Panc1 (cell line): ENCODE measurements around the gene ECI1. TPM values are rescaled to one million over a fixed set of nuclear protein-coding genes. Genes with fewer than 3 reads are reported as not detected.

Experiments used
- ATAC-seq: fragments of 200-7000 bp; cut with Tn5 transposase; 2 replicates; pipeline ENCODE4 v1.9.1; 2020; ENCODE audit warnings: mild to moderate bottlenecking, moderate library complexity
- BruUV-seq: library from RNA; stranded (reverse); fragments of 400-500 nt; replicated peaks from 2 replicates; lab custom pipeline; 2021; lab: Mats Ljungman, UMichigan
- CTCF ChIA-PET: fragments of 300-600 bp; sonication (Branson Sonifier 250); formaldehyde crosslinking; loops from one replicate; lab custom pipeline; 2022; ENCODE audit warnings: antibody characterized with exemption; lab: Charles Lee
- POLR2A ChIA-PET: fragments of 300-600 bp; sonication (Branson Sonifier 250); formaldehyde crosslinking; loops from one replicate; lab custom pipeline; 2022; ENCODE audit warnings: antibody characterized with exemption; lab: Charles Lee
- DNase-seq: peaks from one replicate; pipeline ENCODE4 v3.0.0-alpha.2; 2010; ENCODE audit warnings: low read depth, low spot score
- H3K27ac ChIP-seq: 2 replicates; pipeline ENCODE4 v1.5.1; 2011; ENCODE audit warnings: mild to moderate bottlenecking, low read length, inconsistent platforms
- H3K27me3 ChIP-seq: fragments of 200-500 bp; sonication (Bioruptor generic); 2 replicates; pipeline ENCODE4 v1.6.0; 2014; ENCODE audit warnings: low read length, inconsistent platforms; ENCODE audit not compliant: control insufficient read depth, insufficient read depth
- H3K36me3 ChIP-seq: fragments of 200-500 bp; sonication (Bioruptor generic); 2 replicates; pipeline ENCODE4 v1.5.1; 2014; ENCODE audit warnings: inconsistent platforms, mild to moderate bottlenecking, low read length, moderate library complexity; ENCODE audit not compliant: control insufficient read depth, insufficient read depth
- H3K4me1 ChIP-seq: 2 replicates; pipeline ENCODE4 v1.5.1; 2011; ENCODE audit warnings: inconsistent platforms, mild to moderate bottlenecking, low read length, moderate library complexity; ENCODE audit not compliant: control insufficient read depth, insufficient read depth
- H3K4me3 ChIP-seq, 2 experiments: 2 replicates each; pipeline ENCODE4 v1.5.1; 2011 to 2012; ENCODE audit warnings: low read depth in 2 of 2, low read length in 2 of 2, mild to moderate bottlenecking in 2 of 2, inconsistent platforms in 1 of 2, moderate library complexity in 1 of 2
- H3K9me3 ChIP-seq: fragments of 200-500 bp; sonication (Bioruptor generic); 2 replicates; pipeline ENCODE4 v1.5.1; 2014; ENCODE audit warnings: low read depth, mild to moderate bottlenecking, inconsistent platforms, low read length, moderate library complexity; ENCODE audit not compliant: control insufficient read depth, insufficient read depth
- POLR2AphosphoS5 ChIP-seq: IDR thresholded peaks from 2 replicates; pipeline ENCODE4 v1.6.1; 2012; ENCODE audit warnings: mild to moderate bottlenecking, low read depth, low read length, moderate library complexity
- SIN3A ChIP-seq: IDR thresholded peaks from 2 replicates; pipeline ENCODE4 v1.6.1; 2012; ENCODE audit warnings: low read depth, mild to moderate bottlenecking, low read length, moderate library complexity, borderline replicate concordance; ENCODE audit not compliant: insufficient read depth
- TCF7L2 ChIP-seq: IDR thresholded peaks from 2 replicates; pipeline ENCODE4 v1.6.1; 2011; ENCODE audit warnings: mild to moderate bottlenecking, low read depth, low read length, inconsistent platforms
- in situ Hi-C: cut with HindIII; loops from 2 replicates; pipeline ENCODE4 v1.10.0; 2016; ENCODE audit warnings: low sequenced_read_pairs, low pct_unique_long_range_greater_than_20kb
- intact Hi-C: fragments of 100-400 bp; cut with micrococcal nuclease; formaldehyde crosslinking; loops from one replicate; pipeline ENCODE4 v1.10.0; 2022; ENCODE audit not compliant: unreplicated experiment
- total RNA-seq: library from RNA; stranded (reverse); gene quantifications from one replicate; pipeline ENCODE4 v1.2.1, GENCODE V29; 2021; ENCODE audit not compliant: unreplicated experiment
- TF ChIP-seq, protein P1 (sequence below): fragments of 450-650 bp; IDR thresholded peaks from 2 replicates; pipeline ENCODE4 v1.5.1; 2017; ENCODE audit warnings: mild to moderate bottlenecking
- TF ChIP-seq, protein P2 (sequence below), 2 experiments: IDR thresholded peaks; 2 replicates each; pipeline ENCODE4 v1.6.1; 2011 to 2012; ENCODE audit warnings: low read depth in 2 of 2, control low read depth in 1 of 2, low read length in 1 of 2, mild to moderate bottlenecking in 1 of 2, moderate library complexity in 1 of 2; ENCODE audit not compliant: insufficient read depth in 1 of 2

Gene ECI1
- total RNA-seq, 1 experiment from 2014 or later = 117 TPM

DNA sequence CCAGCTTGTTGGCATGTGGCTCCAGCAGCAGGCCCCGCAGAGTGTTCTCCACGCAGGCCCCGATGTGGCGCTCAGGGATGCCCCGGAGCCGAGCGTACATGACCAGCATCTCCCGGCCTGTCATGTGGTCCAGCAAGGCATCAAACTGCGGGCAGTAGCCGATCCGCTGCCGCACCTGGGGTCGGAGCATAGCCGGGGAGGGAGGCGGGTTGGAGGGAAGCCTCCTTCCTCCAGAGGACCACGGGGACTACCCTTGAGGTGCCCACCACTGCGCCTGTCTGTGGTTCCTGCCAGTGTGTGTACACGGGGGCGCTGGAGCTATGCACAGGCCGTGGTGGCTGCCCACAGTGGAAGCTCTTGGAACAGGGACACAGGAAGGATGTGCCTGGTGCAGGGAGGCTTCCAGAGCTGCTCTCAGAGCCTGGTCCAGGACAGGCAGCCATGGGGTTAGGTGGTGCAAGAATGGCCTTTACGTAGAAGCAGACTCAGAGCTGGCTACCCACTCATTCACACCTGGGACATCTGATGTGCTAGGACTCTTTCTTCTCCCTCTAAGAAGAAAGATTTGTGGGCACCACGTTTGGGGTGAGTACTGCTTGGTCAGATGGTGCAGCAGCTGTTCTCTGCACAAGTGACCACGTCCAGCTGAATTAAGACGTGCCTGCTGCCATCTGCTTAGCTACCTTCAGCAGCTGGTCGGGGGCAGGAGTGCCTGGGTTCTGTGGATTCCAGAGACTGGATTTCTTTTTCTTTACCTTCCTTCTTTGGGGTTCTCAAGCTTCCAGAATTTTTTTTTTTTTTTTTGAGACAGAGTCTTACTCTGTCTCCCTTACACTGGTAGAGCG is 27.8 kb upstream of the ECI1 start:
- Histone ChIP-seq H3K4me3 (no peak overlapping the region), H3K36me3 (no peaks in the 10 kb centered on the region), H3K27me3 (no peaks in the 10 kb centered on the region), H3K27ac (no peak overlapping the region), H3K9me3 (no peaks in the 10 kb centered on the region), H3K4me1 (no peaks in the 10 kb centered on the region)
- CTCF ChIA-PET = interaction anchor here (0.5 to 0.7 kb wide), 2 partner anchors 68 to 441 kb away, joined by 4 to 7 read pairs; no protein-coding TSS in a partner anchor
- ATAC-seq = no peak
- in situ Hi-C loops (no loop called here), intact Hi-C loops (no loop called here)
- POLR2A ChIA-PET = no interaction called here
- TF ChIP-seq, protein P1, sequence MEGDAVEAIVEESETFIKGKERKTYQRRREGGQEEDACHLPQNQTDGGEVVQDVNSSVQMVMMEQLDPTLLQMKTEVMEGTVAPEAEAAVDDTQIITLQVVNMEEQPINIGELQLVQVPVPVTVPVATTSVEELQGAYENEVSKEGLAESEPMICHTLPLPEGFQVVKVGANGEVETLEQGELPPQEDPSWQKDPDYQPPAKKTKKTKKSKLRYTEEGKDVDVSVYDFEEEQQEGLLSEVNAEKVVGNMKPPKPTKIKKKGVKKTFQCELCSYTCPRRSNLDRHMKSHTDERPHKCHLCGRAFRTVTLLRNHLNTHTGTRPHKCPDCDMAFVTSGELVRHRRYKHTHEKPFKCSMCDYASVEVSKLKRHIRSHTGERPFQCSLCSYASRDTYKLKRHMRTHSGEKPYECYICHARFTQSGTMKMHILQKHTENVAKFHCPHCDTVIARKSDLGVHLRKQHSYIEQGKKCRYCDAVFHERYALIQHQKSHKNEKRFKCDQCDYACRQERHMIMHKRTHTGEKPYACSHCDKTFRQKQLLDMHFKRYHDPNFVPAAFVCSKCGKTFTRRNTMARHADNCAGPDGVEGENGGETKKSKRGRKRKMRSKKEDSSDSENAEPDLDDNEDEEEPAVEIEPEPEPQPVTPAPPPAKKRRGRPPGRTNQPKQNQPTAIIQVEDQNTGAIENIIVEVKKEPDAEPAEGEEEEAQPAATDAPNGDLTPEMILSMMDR = no peak
- TF ChIP-seq SIN3A (no peak), TCF7L2 (no peak)
- no peak for DNase-seq
- no TSS peak for BruUV-seq

DNA sequence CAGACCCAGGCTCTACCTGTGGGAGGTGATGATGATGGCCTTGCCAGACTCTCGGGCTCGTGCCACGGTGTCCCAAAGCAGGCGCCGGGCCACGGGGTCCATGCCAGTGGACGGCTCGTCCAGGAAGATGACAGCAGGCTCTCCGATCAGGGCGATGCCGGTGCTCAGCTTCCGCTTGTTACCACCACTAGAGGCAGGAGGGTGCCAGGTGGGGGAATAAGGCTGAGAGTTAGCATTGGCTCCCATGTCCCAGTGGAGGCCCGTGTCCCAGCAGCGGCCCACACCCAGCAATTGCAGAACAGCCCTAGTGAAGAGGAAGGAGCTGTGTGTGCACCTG is 26.9 kb upstream of the ECI1 start:
- Histone ChIP-seq H3K27ac (no peak overlapping the region), H3K4me3 (no peak overlapping the region), H3K27me3 (no peaks in the 10 kb centered on the region), H3K9me3 (no peaks in the 10 kb centered on the region), H3K36me3 (no peaks in the 10 kb centered on the region), H3K4me1 (no peaks in the 10 kb centered on the region)
- TF ChIP-seq, protein P1 = no peak; the same call in 1 of the 2 replicates
- no peak for TF ChIP-seq TCF7L2
- TF ChIP-seq POLR2AphosphoS5 = no peak
- TF ChIP-seq SIN3A = no peak
- TF ChIP-seq, protein P2, sequence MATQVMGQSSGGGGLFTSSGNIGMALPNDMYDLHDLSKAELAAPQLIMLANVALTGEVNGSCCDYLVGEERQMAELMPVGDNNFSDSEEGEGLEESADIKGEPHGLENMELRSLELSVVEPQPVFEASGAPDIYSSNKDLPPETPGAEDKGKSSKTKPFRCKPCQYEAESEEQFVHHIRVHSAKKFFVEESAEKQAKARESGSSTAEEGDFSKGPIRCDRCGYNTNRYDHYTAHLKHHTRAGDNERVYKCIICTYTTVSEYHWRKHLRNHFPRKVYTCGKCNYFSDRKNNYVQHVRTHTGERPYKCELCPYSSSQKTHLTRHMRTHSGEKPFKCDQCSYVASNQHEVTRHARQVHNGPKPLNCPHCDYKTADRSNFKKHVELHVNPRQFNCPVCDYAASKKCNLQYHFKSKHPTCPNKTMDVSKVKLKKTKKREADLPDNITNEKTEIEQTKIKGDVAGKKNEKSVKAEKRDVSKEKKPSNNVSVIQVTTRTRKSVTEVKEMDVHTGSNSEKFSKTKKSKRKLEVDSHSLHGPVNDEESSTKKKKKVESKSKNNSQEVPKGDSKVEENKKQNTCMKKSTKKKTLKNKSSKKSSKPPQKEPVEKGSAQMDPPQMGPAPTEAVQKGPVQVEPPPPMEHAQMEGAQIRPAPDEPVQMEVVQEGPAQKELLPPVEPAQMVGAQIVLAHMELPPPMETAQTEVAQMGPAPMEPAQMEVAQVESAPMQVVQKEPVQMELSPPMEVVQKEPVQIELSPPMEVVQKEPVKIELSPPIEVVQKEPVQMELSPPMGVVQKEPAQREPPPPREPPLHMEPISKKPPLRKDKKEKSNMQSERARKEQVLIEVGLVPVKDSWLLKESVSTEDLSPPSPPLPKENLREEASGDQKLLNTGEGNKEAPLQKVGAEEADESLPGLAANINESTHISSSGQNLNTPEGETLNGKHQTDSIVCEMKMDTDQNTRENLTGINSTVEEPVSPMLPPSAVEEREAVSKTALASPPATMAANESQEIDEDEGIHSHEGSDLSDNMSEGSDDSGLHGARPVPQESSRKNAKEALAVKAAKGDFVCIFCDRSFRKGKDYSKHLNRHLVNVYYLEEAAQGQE (IDR thresholded peaks at IDR 0.05; ENCODE audit: insufficient read depth in 1 of 2, low read depth in 2 of 2, low read length in 1 of 2) = no peak
- intact Hi-C loops = no loop called here
- no TSS peak for BruUV-seq
- DNase-seq = no peak
- peak; percentile 57; the same call in 1 of the 2 replicates for ATAC-seq
- in situ Hi-C loops = no loop called here
- POLR2A ChIA-PET = no interaction called here
- CTCF ChIA-PET = interaction anchor here (0.5 to 0.7 kb wide), 2 partner anchors 69 to 312 kb away, joined by 4 read pairs; no protein-coding TSS in a partner anchor
